OCI-LY1 (cell line): ENCODE results near the gene YPEL5.

Experiments
- H2AFZ ChIP-seq: fragments of 200-600 bp; sonication (generic), shearing (Covaris generic); 2 replicates; pipeline ENCODE4 v1.6.0; 2014; ENCODE audit warnings: antibody characterized with exemption, mild to moderate bottlenecking, low read length
- H3F3A ChIP-seq: fragments of 200-600 bp; sonication (generic), shearing (Covaris generic); 2 replicates; pipeline ENCODE4 v1.6.0; 2014; ENCODE audit warnings: mild to moderate bottlenecking, antibody characterized with exemption, low read length, moderate library complexity; ENCODE audit not compliant: insufficient read depth
- H3K27ac ChIP-seq: fragments of 200-600 bp; sonication (generic); 2 replicates; pipeline ENCODE4 v1.5.1; 2014; ENCODE audit warnings: low read length, mixed run types, mild to moderate bottlenecking, low read depth; ENCODE audit not compliant: poor library complexity, severe bottlenecking
- H3K27me3 ChIP-seq: fragments of 200-600 bp; sonication (generic); 2 replicates; pipeline ENCODE4 v1.6.0; 2014; ENCODE audit warnings: antibody characterized with exemption, mild to moderate bottlenecking, low read length, moderate library complexity; ENCODE audit not compliant: insufficient read depth
- H3K36me3 ChIP-seq: fragments of 200-600 bp; sonication (generic); 2 replicates; pipeline ENCODE4 v1.6.1; 2014; ENCODE audit warnings: mild to moderate bottlenecking, antibody characterized with exemption, low read length, moderate library complexity, mixed read lengths; ENCODE audit not compliant: insufficient read depth
- H3K4me1 ChIP-seq: fragments of 200-600 bp; sonication (generic); 2 replicates; pipeline ENCODE4 v1.5.1; 2014; ENCODE audit warnings: mild to moderate bottlenecking, low read length, moderate library complexity; ENCODE audit not compliant: insufficient read depth, severe bottlenecking
- H3K4me2 ChIP-seq: fragments of 200-600 bp; sonication (generic), shearing (Covaris generic); 2 replicates; pipeline ENCODE4 v1.6.1; 2014; ENCODE audit warnings: low read length
- H3K4me3 ChIP-seq: fragments of 200-600 bp; sonication (generic); 2 replicates; pipeline ENCODE4 v1.5.1; 2014; ENCODE audit warnings: low read length, low read depth, mild to moderate bottlenecking, mixed read lengths; ENCODE audit not compliant: poor library complexity, severe bottlenecking
- H3K79me2 ChIP-seq: fragments of 200-600 bp; shearing (Covaris generic); 2 replicates; pipeline ENCODE4 v1.6.1; 2016; ENCODE audit warnings: mixed run types, low read length, mixed read lengths; ENCODE audit not compliant: insufficient read depth
- H3K9ac ChIP-seq: fragments of 200-600 bp; sonication (generic), shearing (Covaris generic); 2 replicates; pipeline ENCODE4 v1.6.1; 2014; ENCODE audit warnings: mild to moderate bottlenecking, low read length, mixed read lengths
- H3K9me2 ChIP-seq: fragments of 200-600 bp; sonication (generic), shearing (Covaris generic); 2 replicates; pipeline ENCODE4 v1.6.1; 2014; ENCODE audit warnings: low read depth, mild to moderate bottlenecking, low read length, mixed read lengths
- H3K9me3 ChIP-seq: fragments of 200-600 bp; shearing (Covaris generic); 2 replicates; pipeline ENCODE4 v1.6.1; 2014; ENCODE audit warnings: low read length, mixed read lengths
- H4K20me1 ChIP-seq: fragments of 200-600 bp; sonication (generic), shearing (Covaris generic); 2 replicates; pipeline ENCODE4 v1.6.0; 2016; ENCODE audit warnings: mild to moderate bottlenecking, low read length; ENCODE audit not compliant: insufficient read depth
- EZH2 ChIP-seq: fragments of 200-600 bp; sonication (generic), shearing (Covaris generic); IDR thresholded peaks from 2 replicates; pipeline ENCODE4 v1.8.0; 2017; ENCODE audit warnings: borderline replicate concordance, mixed run types, mild to moderate bottlenecking, antibody characterized with exemption, low read length, moderate library complexity, mixed read lengths
- TF ChIP-seq, protein P1 (sequence below): fragments of 200-600 bp; sonication (generic), shearing (Covaris generic); IDR thresholded peaks from 2 replicates; pipeline ENCODE4 v1.5.1; 2017; ENCODE audit warnings: mild to moderate bottlenecking, antibody characterized with exemption, low read length, moderate library complexity, mixed read lengths

YPEL5 gene

DNA sequence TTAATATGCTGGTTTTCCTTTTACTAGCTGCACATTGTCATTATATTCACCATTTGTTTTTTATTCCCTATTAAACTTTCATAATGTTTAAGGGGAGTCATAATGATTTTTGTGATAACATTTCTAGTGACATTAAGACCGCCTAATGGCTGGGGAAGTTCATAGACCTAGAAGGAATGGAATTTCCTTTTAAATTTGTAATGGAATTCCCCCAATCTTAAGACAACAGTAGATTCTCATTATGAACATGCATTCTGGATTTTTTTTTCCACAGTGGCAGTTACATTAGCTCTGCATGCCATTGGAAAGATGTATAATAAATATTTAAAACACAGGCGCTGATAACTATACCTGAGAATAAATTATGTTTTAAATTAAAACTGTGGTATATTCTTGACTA, 8.4 kb downstream of the YPEL5 start:
- no peaks in the 10 kb centered on the region for H3K9me2 ChIP-seq
- no peaks in the 10 kb centered on the region for H3K27me3 ChIP-seq
- no peaks in the 10 kb centered on the region for H3K79me2 ChIP-seq
- no peak for TF ChIP-seq EZH2
- TF ChIP-seq, protein P1, sequence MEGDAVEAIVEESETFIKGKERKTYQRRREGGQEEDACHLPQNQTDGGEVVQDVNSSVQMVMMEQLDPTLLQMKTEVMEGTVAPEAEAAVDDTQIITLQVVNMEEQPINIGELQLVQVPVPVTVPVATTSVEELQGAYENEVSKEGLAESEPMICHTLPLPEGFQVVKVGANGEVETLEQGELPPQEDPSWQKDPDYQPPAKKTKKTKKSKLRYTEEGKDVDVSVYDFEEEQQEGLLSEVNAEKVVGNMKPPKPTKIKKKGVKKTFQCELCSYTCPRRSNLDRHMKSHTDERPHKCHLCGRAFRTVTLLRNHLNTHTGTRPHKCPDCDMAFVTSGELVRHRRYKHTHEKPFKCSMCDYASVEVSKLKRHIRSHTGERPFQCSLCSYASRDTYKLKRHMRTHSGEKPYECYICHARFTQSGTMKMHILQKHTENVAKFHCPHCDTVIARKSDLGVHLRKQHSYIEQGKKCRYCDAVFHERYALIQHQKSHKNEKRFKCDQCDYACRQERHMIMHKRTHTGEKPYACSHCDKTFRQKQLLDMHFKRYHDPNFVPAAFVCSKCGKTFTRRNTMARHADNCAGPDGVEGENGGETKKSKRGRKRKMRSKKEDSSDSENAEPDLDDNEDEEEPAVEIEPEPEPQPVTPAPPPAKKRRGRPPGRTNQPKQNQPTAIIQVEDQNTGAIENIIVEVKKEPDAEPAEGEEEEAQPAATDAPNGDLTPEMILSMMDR = no peak
- H2AFZ ChIP-seq = no peak overlapping the region
- no peaks in the 10 kb centered on the region for H3F3A ChIP-seq
- peaks cover 25% of the 10 kb centered on the region for H3K36me3 ChIP-seq
- H3K9me3 ChIP-seq = no peaks in the 10 kb centered on the region
- H4K20me1 ChIP-seq = no peaks in the 10 kb centered on the region
- no peak overlapping the region for H3K4me2 ChIP-seq
- H3K27ac ChIP-seq = no peak overlapping the region
- H3K4me3 ChIP-seq = no peak overlapping the region
- peaks cover 2% of the 10 kb centered on the region for H3K4me1 ChIP-seq
- no peak overlapping the region for H3K9ac ChIP-seq

GRCh38 chr2:30155889-30156658, 9.3 kb downstream of the YPEL5 start:
- H3K4me3 ChIP-seq = no peak overlapping the region
- H3K4me2 ChIP-seq = no peak overlapping the region
- H3K4me1 ChIP-seq = no peaks in the 10 kb centered on the region
- H2AFZ ChIP-seq = no peak overlapping the region
- no peaks in the 10 kb centered on the region for H3F3A ChIP-seq
- H3K27ac ChIP-seq = no peak overlapping the region
- no peaks in the 10 kb centered on the region for H3K9me3 ChIP-seq
- no peaks in the 10 kb centered on the region for H4K20me1 ChIP-seq
- no peaks in the 10 kb centered on the region for H3K9me2 ChIP-seq
- H3K9ac ChIP-seq = no peak overlapping the region
- H3K36me3 ChIP-seq = peaks cover 28% of the 10 kb centered on the region
- no peaks in the 10 kb centered on the region for H3K79me2 ChIP-seq
- no peaks in the 10 kb centered on the region for H3K27me3 ChIP-seq
- no peak for TF ChIP-seq EZH2
- TF ChIP-seq, protein P1 = no peak

DNA sequence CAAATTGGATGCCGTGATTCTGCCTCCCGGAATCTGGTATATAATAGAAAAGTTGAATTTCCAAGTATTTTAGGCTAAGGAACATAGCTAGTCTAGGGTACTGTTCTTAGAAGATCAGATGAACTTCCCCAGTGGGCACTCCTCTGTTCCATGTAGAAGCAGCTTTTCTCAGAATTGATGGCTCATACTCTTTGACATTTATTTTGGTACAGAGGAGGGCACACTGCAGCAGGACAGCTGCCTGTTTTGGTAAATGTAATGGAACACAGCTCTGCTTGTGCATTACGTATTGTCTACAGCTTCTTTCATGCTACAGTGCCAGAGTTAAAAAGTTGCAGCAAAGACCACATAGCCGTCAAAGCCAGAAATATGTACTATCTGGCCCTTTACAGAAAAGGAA, 10.8 kb downstream of the YPEL5 start:
- Histone ChIP-seq H3K27ac (no peak overlapping the region), H3K4me1 (no peaks in the 10 kb centered on the region), H2AFZ (no peak overlapping the region), H3K9me2 (no peaks in the 10 kb centered on the region), H3F3A (no peaks in the 10 kb centered on the region), H3K27me3 (no peaks in the 10 kb centered on the region), H3K36me3 (peaks cover 28% of the 10 kb centered on the region), H3K9me3 (no peaks in the 10 kb centered on the region), H4K20me1 (no peaks in the 10 kb centered on the region), H3K79me2 (no peaks in the 10 kb centered on the region), H3K9ac (no peak overlapping the region), H3K4me2 (no peak overlapping the region), H3K4me3 (no peak overlapping the region)
- TF ChIP-seq, protein P1 = no peak
- TF ChIP-seq EZH2 = no peak
